Kidney (tissue), 14 donors: ENCODE results near the gene BCL2L1. TPM values are rescaled to one million over a fixed set of nuclear protein-coding genes. Genes with fewer than 3 reads are reported as not detected.
A peak's percentile ranks its signal among the peaks of the same experiment; 100 is the strongest.

Experiments used
- DNase-seq, 5 donors: peaks; one replicate each; pipeline ENCODE4 v3.0.0-alpha.2; 2013 to 2020
- FAIRE-seq: peaks from 2 replicates; lab custom pipeline; 2012; peaks lifted over from hg19 to GRCh38; lab: Jason Lieb, UNC
- H3K27ac ChIP-seq, 2 donors: one replicate each; pipeline ENCODE4 v1.7.0; 2013; ENCODE audit warnings: low read depth in 2 of 2, low read length in 2 of 2, inconsistent platforms in 1 of 2
- H3K27me3 ChIP-seq: one replicate; pipeline ENCODE4 v1.7.1; 2013; ENCODE audit warnings: low read length, inconsistent platforms; ENCODE audit not compliant: control insufficient read depth, insufficient read depth
- H3K36me3 ChIP-seq, 3 donors: one replicate each; pipeline versions ENCODE4 v1.7.0 to v1.7.1; 2013; ENCODE audit warnings: low read length in 3 of 3, control low read depth in 1 of 3, inconsistent platforms in 1 of 3; ENCODE audit not compliant: insufficient read depth in 3 of 3, control insufficient read depth in 2 of 3
- H3K4me1 ChIP-seq, 3 donors: one replicate each; pipeline versions ENCODE4 v1.7.0 to v1.7.1; 2013; ENCODE audit warnings: low read length in 3 of 3, inconsistent platforms in 1 of 3, low read depth in 1 of 3; ENCODE audit not compliant: control insufficient read depth in 2 of 3, insufficient read depth in 2 of 3
- H3K4me3 ChIP-seq, 3 donors: one replicate each; pipeline versions ENCODE4 v1.7.0 to v1.8.1; 2013; ENCODE audit warnings: low read length in 3 of 3, control low read depth in 1 of 3, inconsistent platforms in 1 of 3
- H3K9ac ChIP-seq, 3 donors: one replicate each; pipeline versions ENCODE4 v1.7.0 to v1.7.1; 2013; ENCODE audit warnings: low read length in 3 of 3, control low read depth in 1 of 3, inconsistent platforms in 1 of 3
- H3K9me3 ChIP-seq, 3 donors: one replicate each; pipeline versions ENCODE4 v1.7.0 to v1.7.1; 2013; ENCODE audit warnings: low read length in 3 of 3, control low read depth in 1 of 3, inconsistent platforms in 1 of 3; ENCODE audit not compliant: control insufficient read depth in 2 of 3, insufficient read depth in 1 of 3
- CTCF ChIP-seq: IDR thresholded peaks from 3 replicates; pipeline ENCODE4 v1.5.1; 2012; ENCODE audit warnings: mild to moderate bottlenecking, moderate library complexity, borderline replicate concordance; ENCODE audit not compliant: insufficient read depth; ENCODE audit errors: extremely low read depth
- intact Hi-C: fragments of 100-400 bp; cut with DNase I; formaldehyde crosslinking; loops from one replicate; pipeline ENCODE4 v1.11.1; 2022
- polyA plus RNA-seq: library from polyadenylated mRNA; stranded (reverse); fragments of 350-450 nt; fragmentation: Illumina TruSeq; extraction: RNeasy Lipid Tissue Mini Kit (QIAGEN cat#74804); gene quantifications from one replicate; pipeline ENCODE4 v1.2.3, GENCODE V29; 2014; ENCODE audit warnings: low read depth, low replicate concordance; ENCODE audit not compliant: insufficient read depth
- total RNA-seq: library from RNA; stranded (reverse); fragmentation: NEBNext Ultra II Directional; extraction: Animal tissue kit (Norgen Biotek cat#: 25700); gene quantifications from one replicate; pipeline ENCODE4 v1.2.1, GENCODE V29; 2021
- donor health status: control.
- donor health status: control.
- donor health status: control.
- donor health status: control.
- donor health status: control.
- donor health status: DM: yes; HTN: yes; CAD: no.
- donor health status: Normal renal cell carcinoma (clear cell type).

The BCL2L1 gene
- total and polyA plus RNA-seq, 2 donors from 2014 or later, result 132 to 139 TPM

DNA sequence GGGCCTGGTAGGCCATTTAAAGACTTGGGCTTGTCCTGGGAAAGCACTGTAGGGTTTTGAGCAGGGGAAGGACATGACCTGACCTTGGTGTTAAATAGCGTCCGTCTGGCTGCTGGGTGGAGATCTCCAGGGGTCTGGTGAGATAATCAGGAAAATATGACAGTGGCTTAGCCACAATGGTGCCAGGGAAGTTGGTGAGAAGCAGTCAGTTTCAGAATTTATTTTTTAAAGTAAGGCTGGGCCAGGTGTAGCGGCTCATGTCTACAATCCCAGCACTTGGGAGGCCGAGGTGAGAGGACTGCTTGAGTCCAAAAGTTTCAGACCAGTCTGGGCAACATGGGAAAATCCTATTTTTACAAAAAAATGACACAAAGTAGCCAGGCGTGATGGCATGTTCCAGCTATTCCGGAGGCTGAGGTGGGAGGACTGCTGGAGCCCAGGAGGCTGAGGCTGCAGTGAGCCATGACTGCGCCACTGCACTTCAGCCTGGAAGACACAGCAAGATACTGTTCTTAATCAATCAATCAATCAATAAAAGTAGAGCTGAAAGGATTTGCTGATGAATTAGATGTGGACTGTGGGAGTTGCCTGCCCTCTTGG is 41.4 kb downstream of the BCL2L1 start:
- H3K27ac ChIP-seq, result peak overlapping the region; percentile 37 to 71
- no peak overlapping the region for H3K4me3 ChIP-seq
- H3K27me3 ChIP-seq, result no peaks in the 10 kb centered on the region
- intact Hi-C loops, result loop anchor here (5.0 kb wide), 1 partner anchor 41 kb away; the partner anchor contains the start of gene BCL2L1
- FAIRE-seq (no peak), DNase-seq (no peak)
- H3K9ac ChIP-seq, result peak overlapping the region in 2 of 3 donors; percentile 8 to 19
- peaks cover 0 to 18% (median 1%) of the 10 kb centered on the region in 3 donors for H3K36me3 ChIP-seq
- TF ChIP-seq CTCF, result no peak
- no peaks in the 10 kb centered on the region for H3K9me3 ChIP-seq
- H3K4me1 ChIP-seq, result peaks cover 2 to 74% (median 66%) of the 10 kb centered on the region in 3 donors

GRCh38 chr20:31680286-31681127 is 42.2 kb downstream of the BCL2L1 start:
- FAIRE-seq, result no peak
- Histone ChIP-seq H3K36me3 (peaks cover 0 to 16% (median 0%) of the 10 kb centered on the region in 3 donors), H3K4me1 (peaks cover 2 to 74% (median 69%) of the 10 kb centered on the region in 3 donors), H3K9ac (peak overlapping the region in 2 of 3 donors; percentile 38 to 48), H3K27ac (peak overlapping the region; percentile 49 to 71), H3K4me3 (no peak overlapping the region), H3K9me3 (no peaks in the 10 kb centered on the region), H3K27me3 (no peaks in the 10 kb centered on the region)
- intact Hi-C loops, result loop anchor here (5.0 kb wide), 1 partner anchor 42 kb away; the partner anchor contains the start of gene BCL2L1
- peak in 1 of 5 donors; percentile 22 for DNase-seq
- no peak for TF ChIP-seq CTCF

- H3K36me3 ChIP-seq, result peaks cover 0 to 16% (median 0%) of the 10 kb centered on the region in 3 donors
- H3K4me1 ChIP-seq, result peaks cover 2 to 77% (median 73%) of the 10 kb centered on the region in 3 donors
- no peaks in the 10 kb centered on the region for H3K27me3 ChIP-seq
- no peak for FAIRE-seq
- H3K9me3 ChIP-seq, result no peaks in the 10 kb centered on the region
- TF ChIP-seq CTCF, result no peak
- H3K9ac ChIP-seq, result peak overlapping the region in 2 of 3 donors; percentile 38 to 48
- H3K27ac ChIP-seq, result peak overlapping the region; percentile 56 to 71
- DNase-seq, result peak in 1 of 5 donors; percentile 13
- H3K4me3 ChIP-seq, result no peak overlapping the region
- intact Hi-C loops, result loop anchor here (5.0 kb wide), 1 partner anchor 43 kb away; the partner anchor contains the start of gene BCL2L1
Observed at GRCh38 chr20:31679357-31680285, 43.0 kb downstream of the BCL2L1 start.
